Activated naive CD8-positive, alpha-beta T cell treated with anti-CD3 and anti-CD28 coated beads, Interleukin-2, amount 50 U/mL, for 16 hours (primary cell): ENCODE data around the gene STEEP1.

Source experiments
- DNase-seq: peaks from one replicate; pipeline ENCODE4 v3.0.0-alpha.2; 2020; ENCODE audit warnings: low read depth, low spot score

Gene STEEP1

GRCh38 chrX:119488749-119489148, 76.5 kb downstream of the STEEP1 start:
- no peak for DNase-seq
